ENCODE results near the gene OPRPN.

OPRPN gene, protein sequence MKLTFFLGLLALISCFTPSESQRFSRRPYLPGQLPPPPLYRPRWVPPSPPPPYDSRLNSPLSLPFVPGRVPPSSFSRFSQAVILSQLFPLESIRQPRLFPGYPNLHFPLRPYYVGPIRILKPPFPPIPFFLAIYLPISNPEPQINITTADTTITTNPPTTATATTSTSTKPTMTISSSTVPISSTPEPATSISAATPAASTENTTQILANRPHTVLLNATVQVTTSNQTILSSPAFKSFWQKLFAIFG

DNA sequence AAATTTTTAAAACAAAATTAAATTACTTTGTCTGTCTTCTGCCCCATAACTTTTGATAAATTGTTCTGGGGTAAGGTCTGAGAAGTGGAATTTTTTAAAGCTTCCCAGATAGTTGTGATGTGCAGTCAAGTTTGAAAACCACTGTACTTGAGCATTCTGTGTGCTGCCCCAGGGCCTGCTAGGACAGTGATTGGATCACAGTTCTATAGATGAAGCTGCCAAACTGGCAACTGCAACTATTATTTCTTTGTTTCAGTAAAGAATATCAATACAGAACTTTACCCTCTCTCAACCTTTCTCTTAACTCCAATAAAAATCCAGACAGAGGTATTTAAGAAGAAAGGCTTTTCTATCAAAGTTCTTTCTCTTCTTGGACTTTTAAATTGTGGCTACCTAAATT is at the start of gene OPRPN:
OPRPN (plus strand) TSS at position 361 of the 400 bp plus-strand sequence. CDS start 1,346 bp downstream, outside the sequence.
- DNase-seq (ENCODE audit: low spot score in 2 of 2), result no peak
- Histone ChIP-seq H3K9me3 (no peaks in the 10 kb centered on the region), H3K4me3 (no peak within 1 kb of the TSS), H3K27me3 (ENCODE audit: low read depth) (no peaks in the 10 kb centered on the region), H3K4me1 (no peaks in the 10 kb centered on the region; the same call in 1 of the 2 replicates), H3K36me3 (replicated peaks) (no peaks in the 10 kb centered on the region)
- in situ Hi-C loops (cut with MboI; ENCODE audit: low sequenced_read_pairs), result no loop called here

DNA sequence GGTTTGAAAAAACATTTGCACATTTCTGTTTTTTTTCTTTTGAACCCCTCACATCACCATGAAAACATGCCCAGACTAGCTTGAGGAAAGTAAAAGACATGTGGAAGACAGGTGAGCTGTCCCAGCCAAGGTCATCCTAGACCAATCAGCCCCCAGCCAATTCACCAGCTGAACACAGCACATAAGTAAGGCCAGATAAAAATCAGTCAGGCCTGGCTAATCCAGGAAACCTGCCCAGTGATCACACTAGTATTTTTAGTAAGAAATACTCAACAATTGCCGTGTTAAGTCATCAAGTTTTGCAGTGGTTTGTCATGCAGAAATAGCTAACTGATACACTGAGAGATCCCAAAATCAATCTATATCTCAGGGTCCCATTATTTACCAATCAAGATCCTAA is 41.6 kb upstream of the OPRPN start:
- no peak for DNase-seq (ENCODE audit: low spot score in 2 of 2)
- no peaks in the 10 kb centered on the region for H3K9me3 ChIP-seq
- H3K27me3 ChIP-seq (ENCODE audit: low read depth), result no peaks in the 10 kb centered on the region
- in situ Hi-C loops (cut with MboI; ENCODE audit: low sequenced_read_pairs), result no loop called here
- no peaks in the 10 kb centered on the region for H3K4me1 ChIP-seq
- H3K36me3 ChIP-seq (replicated peaks), result no peaks in the 10 kb centered on the region
- H3K4me3 ChIP-seq, result no peak overlapping the region

DNA sequence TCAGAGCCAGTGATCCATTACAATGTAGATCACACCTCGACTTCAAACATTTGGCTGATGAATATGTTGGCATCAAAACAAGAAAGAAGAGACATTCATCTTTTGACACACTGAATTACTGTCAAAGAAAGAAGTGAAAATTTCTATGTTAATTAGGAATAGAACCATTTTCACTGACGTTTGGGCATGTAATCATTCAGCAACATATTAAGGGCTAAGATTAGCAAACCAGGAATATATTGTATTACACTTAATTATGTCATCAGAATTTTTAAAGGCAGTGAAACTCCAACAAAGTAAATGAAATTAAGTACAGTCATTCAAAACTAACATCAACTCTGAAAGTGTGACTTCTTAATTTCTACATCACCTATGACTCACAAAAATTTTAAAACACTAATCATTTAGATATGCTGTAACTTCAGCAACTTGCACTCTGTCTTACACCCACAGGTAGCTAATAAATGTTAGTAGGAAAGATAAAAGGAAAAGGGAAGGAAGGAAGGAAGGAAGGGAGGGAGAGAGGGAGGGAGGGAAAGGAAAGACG is 38.6 kb upstream of the OPRPN start:
- in situ Hi-C loops (cut with MboI; ENCODE audit: low sequenced_read_pairs), result no loop called here

DNA sequence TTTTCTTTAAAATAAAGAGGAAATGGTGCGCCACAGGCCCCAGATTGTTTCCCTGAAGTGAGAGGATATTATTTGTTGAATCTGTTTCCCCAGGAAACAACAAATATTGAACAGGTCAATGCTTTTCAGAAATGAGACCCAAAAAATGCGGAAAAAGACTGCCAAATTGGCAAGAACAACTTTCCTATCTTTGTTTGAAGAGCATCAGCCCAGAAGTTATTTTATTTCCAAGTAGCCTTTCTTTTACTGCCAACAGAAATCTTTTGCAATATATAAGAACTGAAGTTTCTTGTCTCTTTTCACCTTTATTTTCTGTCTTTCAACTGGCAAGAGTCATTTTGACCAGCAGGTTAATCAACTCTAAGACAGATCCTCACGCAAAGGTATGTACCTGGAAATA is 37.3 kb upstream of the OPRPN start, which contains the start of gene SMR3A:
SMR3A (plus strand) TSS at position 301 of the 400 bp plus-strand sequence. CDS start 1,356 bp downstream, outside the sequence.
- in situ Hi-C loops (cut with MboI; ENCODE audit: low sequenced_read_pairs), result no loop called here
- H3K4me3 ChIP-seq, result no peak within 1 kb of the TSS
- H3K36me3 ChIP-seq (replicated peaks), result no peaks in the 10 kb centered on the region
- no peaks in the 10 kb centered on the region for H3K9me3 ChIP-seq
- no peak for DNase-seq (ENCODE audit: low spot score in 2 of 2)
- no peaks in the 10 kb centered on the region for H3K27me3 ChIP-seq (ENCODE audit: low read depth)
- H3K4me1 ChIP-seq, result no peaks in the 10 kb centered on the region

More for the DNA sequence above, 38.6 kb upstream of the OPRPN start:
- no peaks in the 10 kb centered on the region for H3K4me1 ChIP-seq
- no peak for DNase-seq (ENCODE audit: low spot score in 2 of 2)
- no peaks in the 10 kb centered on the region for H3K27me3 ChIP-seq (ENCODE audit: low read depth)
- no peak overlapping the region for H3K4me3 ChIP-seq
- H3K9me3 ChIP-seq, result no peaks in the 10 kb centered on the region
- no peaks in the 10 kb centered on the region for H3K36me3 ChIP-seq (replicated peaks)

DNA sequence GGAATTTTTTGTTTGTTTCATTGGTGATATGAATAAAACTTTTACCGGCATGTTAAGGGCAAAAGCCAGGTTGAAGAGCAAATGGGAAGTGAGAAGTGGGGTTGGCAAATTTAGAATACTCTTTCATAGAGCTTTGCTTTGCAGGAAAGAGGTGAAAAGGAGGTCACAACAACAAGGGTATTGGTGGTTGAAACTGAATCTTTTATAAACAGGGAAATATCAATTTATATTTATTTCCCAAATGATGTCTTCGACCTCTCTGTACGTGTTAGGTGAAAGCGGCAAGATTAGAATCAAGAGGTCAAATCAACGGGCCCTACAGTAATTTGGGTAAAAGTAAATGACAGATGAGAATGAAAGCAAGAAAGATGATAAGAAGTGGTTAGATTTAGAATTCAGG is 33.7 kb upstream of the OPRPN start:
- in situ Hi-C loops (cut with MboI; ENCODE audit: low sequenced_read_pairs), result no loop called here
- no peak for DNase-seq (ENCODE audit: low spot score in 2 of 2)
- no peaks in the 10 kb centered on the region for H3K27me3 ChIP-seq (ENCODE audit: low read depth)
- no peak overlapping the region for H3K4me3 ChIP-seq
- H3K9me3 ChIP-seq, result no peaks in the 10 kb centered on the region
- H3K36me3 ChIP-seq (replicated peaks), result no peaks in the 10 kb centered on the region
- no peaks in the 10 kb centered on the region for H3K4me1 ChIP-seq

DNA sequence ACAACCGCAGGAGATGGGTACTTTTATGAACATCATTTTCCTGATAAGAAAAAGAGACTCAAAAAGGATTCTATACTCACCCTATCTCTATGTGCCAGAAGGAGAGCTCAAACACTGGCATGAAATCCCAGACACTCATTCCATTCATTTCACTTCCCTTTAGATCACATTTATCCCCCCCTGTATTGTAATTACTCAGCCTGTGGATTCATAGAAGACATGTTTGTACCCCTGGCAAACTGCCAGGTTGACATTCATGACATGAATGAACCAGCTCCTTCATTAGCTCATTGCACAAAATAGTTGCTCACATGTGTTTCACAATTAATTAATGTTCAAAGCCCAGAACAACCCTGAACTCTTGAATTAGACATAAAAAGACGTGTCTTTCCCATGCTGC is 32.3 kb upstream of the OPRPN start:
- no peaks in the 10 kb centered on the region for H3K9me3 ChIP-seq
- in situ Hi-C loops (cut with MboI; ENCODE audit: low sequenced_read_pairs), result no loop called here
- no peak for DNase-seq (ENCODE audit: low spot score in 2 of 2)
- H3K27me3 ChIP-seq (ENCODE audit: low read depth), result no peaks in the 10 kb centered on the region
- H3K4me3 ChIP-seq, result no peak overlapping the region
- H3K36me3 ChIP-seq (replicated peaks), result no peaks in the 10 kb centered on the region
- no peaks in the 10 kb centered on the region for H3K4me1 ChIP-seq

DNA sequence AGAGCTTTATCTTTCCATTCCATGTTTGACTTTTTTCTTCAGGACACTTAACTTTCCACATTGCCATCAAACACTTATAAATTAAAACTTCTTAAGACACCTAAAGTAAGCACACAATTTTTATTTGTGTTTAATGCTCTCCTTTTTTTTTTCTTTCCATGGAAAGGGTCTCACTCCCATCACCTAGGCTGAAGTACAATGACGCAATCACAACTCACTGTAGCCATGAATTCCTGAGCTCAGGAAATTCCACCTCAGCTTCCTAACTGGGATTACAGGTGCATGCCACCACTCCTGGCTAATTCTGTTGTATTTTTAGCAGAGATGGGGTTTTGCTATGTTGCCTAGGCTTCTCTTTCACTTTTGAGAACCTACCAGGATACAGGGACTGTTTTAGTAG is 29.9 kb upstream of the OPRPN start:
- Histone ChIP-seq H3K4me1 (no peaks in the 10 kb centered on the region), H3K36me3 (replicated peaks) (no peaks in the 10 kb centered on the region), H3K9me3 (no peaks in the 10 kb centered on the region), H3K27me3 (ENCODE audit: low read depth) (no peaks in the 10 kb centered on the region), H3K4me3 (no peak overlapping the region)
- no peak for DNase-seq (ENCODE audit: low spot score in 2 of 2)
- in situ Hi-C loops (cut with MboI; ENCODE audit: low sequenced_read_pairs), result no loop called here

DNA sequence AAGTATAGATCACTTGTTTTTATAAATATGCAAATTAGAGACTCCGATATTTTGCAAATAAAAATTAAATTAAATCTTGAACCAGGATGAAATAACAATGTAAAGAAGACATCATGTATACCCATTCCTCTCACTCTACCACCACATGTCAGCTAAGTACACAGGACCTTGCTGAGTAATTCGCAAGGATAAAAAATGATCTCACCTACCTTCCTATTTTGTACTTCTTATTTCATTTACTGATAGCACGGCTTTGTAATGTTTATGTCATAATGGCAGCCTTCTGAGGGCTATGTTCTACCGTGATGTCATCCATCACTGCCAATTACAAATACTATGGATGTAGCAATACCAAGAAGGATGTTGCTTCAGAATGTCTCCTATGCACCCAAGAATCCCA is 25.8 kb upstream of the OPRPN start:
- in situ Hi-C loops (cut with MboI; ENCODE audit: low sequenced_read_pairs), result no loop called here
- H3K4me1 ChIP-seq, result no peaks in the 10 kb centered on the region
- no peaks in the 10 kb centered on the region for H3K9me3 ChIP-seq
- no peaks in the 10 kb centered on the region for H3K36me3 ChIP-seq (replicated peaks)
- no peak overlapping the region for H3K4me3 ChIP-seq
- H3K27me3 ChIP-seq (ENCODE audit: low read depth), result no peaks in the 10 kb centered on the region
- DNase-seq (ENCODE audit: low spot score in 2 of 2), result no peak

DNA sequence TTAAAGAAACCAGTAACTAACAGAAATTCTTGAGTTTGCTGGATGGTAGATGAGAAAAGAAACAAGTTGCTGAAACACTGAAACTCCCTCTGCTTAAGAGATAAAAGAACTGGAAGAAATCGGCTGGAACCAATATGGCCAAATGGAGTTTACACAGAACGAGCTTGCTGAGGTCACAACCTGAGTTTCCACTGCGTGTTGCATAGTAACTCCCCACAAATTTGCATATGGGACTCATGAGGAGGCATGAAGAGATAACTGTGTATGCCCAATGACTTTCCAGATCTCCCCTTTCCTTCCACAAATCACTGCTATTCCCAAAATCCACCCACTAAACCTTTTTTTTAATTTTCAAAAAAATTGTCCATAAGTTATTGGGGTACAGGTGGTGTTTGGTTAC is 25.0 kb upstream of the OPRPN start:
- Histone ChIP-seq H3K4me1 (no peaks in the 10 kb centered on the region), H3K4me3 (no peak overlapping the region), H3K9me3 (no peaks in the 10 kb centered on the region), H3K36me3 (replicated peaks) (no peaks in the 10 kb centered on the region), H3K27me3 (ENCODE audit: low read depth) (no peaks in the 10 kb centered on the region)
- DNase-seq (ENCODE audit: low spot score in 2 of 2), result no peak
- in situ Hi-C loops (cut with MboI; ENCODE audit: low sequenced_read_pairs), result no loop called here

DNA sequence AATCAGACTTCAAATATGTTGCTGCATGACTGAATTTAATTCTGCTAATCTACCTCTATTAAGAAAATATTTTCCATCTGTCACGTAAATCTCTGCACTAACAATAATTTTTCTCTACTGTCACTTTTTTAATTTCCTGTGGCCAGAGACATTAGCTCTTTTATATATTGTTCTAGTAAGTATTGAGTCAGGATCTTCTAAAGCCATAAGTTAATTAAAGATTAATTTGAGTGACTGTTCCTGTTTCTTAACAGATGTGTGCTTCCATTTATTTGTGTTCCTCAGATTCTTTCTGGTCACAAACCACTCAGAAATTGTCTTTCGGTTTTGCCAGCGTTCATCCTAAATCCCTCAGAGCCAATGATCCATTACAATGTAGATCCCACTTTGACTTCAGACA is 17.2 kb upstream of the OPRPN start:
- Histone ChIP-seq H3K36me3 (replicated peaks) (no peaks in the 10 kb centered on the region), H3K4me1 (no peaks in the 10 kb centered on the region), H3K4me3 (no peak overlapping the region), H3K9me3 (no peaks in the 10 kb centered on the region), H3K27me3 (ENCODE audit: low read depth) (no peaks in the 10 kb centered on the region)
- in situ Hi-C loops (cut with MboI; ENCODE audit: low sequenced_read_pairs), result no loop called here
- DNase-seq (ENCODE audit: low spot score in 2 of 2), result no peak

DNA sequence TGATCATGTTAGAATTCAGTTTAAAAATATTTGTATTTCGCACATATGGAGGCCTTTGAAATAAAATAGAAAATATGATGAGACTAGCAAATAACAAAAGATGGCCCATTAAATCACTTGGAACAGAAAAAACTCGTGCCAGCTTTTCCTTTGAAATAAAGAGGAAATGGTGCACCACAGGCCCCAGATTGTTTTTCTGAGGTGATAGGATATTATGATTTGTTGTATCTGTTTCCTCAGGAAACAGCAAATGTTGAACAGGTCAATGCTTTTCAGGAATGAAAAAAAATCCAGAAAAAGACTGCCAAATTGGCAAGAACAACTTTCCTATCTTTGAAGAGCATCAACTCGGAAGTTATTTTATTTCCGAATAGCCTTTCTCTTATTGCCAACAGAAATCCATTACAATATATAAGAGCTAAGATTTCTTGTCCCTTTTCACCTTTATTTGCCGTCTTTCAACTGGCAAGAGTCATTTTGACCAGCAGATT is 15.0 kb upstream of the OPRPN start, which contains the start of gene SMR3B:
SMR3B (plus strand) TSS at position 441 of the 491 bp plus-strand sequence. CDS start 1,380 bp downstream, outside the sequence.
- no peak for DNase-seq (ENCODE audit: low spot score in 2 of 2)
- H3K36me3 ChIP-seq (replicated peaks), result no peaks in the 10 kb centered on the region
- H3K9me3 ChIP-seq, result no peaks in the 10 kb centered on the region
- H3K4me3 ChIP-seq, result no peak within 1 kb of the TSS
- H3K4me1 ChIP-seq, result no peaks in the 10 kb centered on the region
- in situ Hi-C loops (cut with MboI; ENCODE audit: low sequenced_read_pairs), result no loop called here
- no peaks in the 10 kb centered on the region for H3K27me3 ChIP-seq (ENCODE audit: low read depth)

DNA sequence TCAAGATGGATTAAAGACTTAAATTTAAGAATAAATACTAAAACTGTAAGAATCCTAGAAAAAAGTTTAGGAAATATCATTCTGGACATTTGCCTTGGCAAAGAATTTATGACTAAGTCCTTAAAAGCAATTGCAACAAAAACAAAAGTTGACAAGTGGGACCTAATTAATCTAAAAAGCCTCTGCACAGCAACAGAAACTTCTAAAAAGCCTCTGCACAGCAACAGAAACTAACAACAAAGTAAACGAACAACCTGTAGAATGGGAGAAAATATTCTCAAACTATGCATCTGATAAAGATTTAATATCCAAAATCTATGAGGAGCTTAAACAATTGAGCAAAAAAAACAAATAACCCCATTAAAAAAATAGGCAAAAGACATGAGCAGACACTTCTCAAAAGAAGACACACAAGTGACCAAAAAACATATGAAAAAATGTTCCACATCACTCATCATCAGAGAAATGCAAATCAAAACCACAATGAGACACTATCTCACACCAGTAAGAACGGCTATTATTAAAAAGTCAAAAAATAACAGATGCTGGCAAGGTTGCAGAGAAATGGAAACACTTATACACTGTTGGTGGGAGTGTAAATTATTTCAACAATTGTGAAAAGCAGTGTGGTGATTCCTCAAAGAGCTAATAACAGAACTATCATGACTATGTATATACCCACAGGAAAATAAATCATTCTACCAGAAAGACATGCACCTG is 5.5 kb upstream of the OPRPN start:
- Histone ChIP-seq H3K4me3 (no peak overlapping the region), H3K4me1 (no peaks in the 10 kb centered on the region; the same call in 1 of the 2 replicates), H3K27me3 (ENCODE audit: low read depth) (no peaks in the 10 kb centered on the region), H3K36me3 (replicated peaks) (no peaks in the 10 kb centered on the region), H3K9me3 (no peaks in the 10 kb centered on the region)
- DNase-seq (ENCODE audit: low spot score in 2 of 2), result no peak
- in situ Hi-C loops (cut with MboI; ENCODE audit: low sequenced_read_pairs), result no loop called here

DNA sequence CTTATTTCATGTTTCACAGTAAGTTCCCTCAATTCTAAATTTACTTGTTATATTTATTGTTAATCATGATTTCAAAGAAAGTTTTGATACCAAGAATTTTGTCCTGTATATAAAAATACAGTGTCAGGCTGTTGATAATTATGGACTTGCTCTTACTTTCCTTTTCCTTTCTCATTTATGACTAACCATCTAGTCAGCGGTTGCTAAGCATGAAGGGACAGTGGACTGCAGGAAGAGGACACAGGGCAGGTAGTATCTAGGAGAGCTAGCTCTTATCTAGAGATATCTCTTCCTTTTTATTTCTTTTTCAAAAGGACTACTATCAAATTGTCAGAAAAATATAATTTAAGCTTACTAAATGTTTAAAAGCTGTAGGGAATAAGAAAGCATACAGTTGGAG is 1.6 kb downstream of the OPRPN start:
- in situ Hi-C loops (cut with MboI; ENCODE audit: low sequenced_read_pairs), result no loop called here
- DNase-seq (ENCODE audit: low spot score in 2 of 2), result no peak
- no peaks in the 10 kb centered on the region for H3K9me3 ChIP-seq

DNA sequence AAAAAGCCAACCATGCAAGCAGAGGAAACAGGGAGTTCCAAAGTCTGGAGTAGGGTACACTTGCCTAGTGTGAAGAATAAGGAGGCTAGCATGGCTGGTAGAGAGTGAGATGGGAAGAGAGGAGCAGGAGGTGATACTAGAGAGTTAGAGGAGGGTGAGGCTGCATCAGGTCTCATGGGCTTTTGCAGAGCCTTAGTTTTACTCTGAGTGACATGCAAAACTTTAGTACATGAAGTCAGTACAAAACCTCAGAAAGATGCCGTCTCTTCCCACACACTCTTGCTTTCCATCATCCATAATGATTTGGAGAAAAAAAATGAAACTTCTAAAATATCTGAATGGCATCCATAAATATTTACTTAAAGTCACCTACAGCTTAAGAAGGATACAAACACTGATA is 5.0 kb downstream of the OPRPN start:
- in situ Hi-C loops (cut with MboI; ENCODE audit: low sequenced_read_pairs), result no loop called here
- Histone ChIP-seq H3K36me3 (replicated peaks) (no peaks in the 10 kb centered on the region), H3K9me3 (no peaks in the 10 kb centered on the region), H3K4me3 (no peak overlapping the region), H3K4me1 (no peaks in the 10 kb centered on the region), H3K27me3 (ENCODE audit: low read depth) (no peaks in the 10 kb centered on the region)
- DNase-seq (ENCODE audit: low spot score in 2 of 2), result no peak

More for the DNA sequence above, 1.6 kb downstream of the OPRPN start:
- no peaks in the 10 kb centered on the region for H3K36me3 ChIP-seq (replicated peaks)
- H3K27me3 ChIP-seq (ENCODE audit: low read depth), result no peaks in the 10 kb centered on the region
- H3K4me3 ChIP-seq, result no peak overlapping the region
- H3K4me1 ChIP-seq, result no peaks in the 10 kb centered on the region; the same call in 1 of the 2 replicates

All from HAP-1 (cell line).